A549 (cell line): ENCODE measurements around the gene GFOD2. TPM values are rescaled to one million over a fixed set of nuclear protein-coding genes. Genes with fewer than 3 reads are reported as not detected.

ENCODE experiments used
- ATAC-seq, 2 experiments: fragments of 200-7000 bp in 1 of 2; fragments of >200 bp in 1 of 2; cut with Nextera tagmentation in 1 of 2; cut with Tn5 transposase in 1 of 2; 3 replicates each; pipeline versions ENCODE4 v1.8.0 to v1.9.1; 2018 to 2020; ENCODE audit warnings: mild to moderate bottlenecking in 1 of 2, moderate library complexity in 1 of 2
- CTCF ChIA-PET: fragments of 300-600 bp; sonication (Branson Sonifier 250); formaldehyde crosslinking; extraction: SDS; loops from one replicate; lab custom pipeline; 2021; ENCODE audit warnings: antibody characterized with exemption, inconsistent platforms; lab: Yijun Ruan, JAX
- POLR2A ChIA-PET: fragments of 350-600 bp; formaldehyde crosslinking; extraction: SDS; loops from one replicate; lab custom pipeline; 2021; ENCODE audit warnings: antibody characterized with exemption, inconsistent platforms; lab: Yijun Ruan, JAX
- DNase-seq, 2 experiments: peaks; one replicate each; pipeline versions ENCODE4 v3.0.0 to v3.0.0-alpha.2; 2011 to 2016; ENCODE audit warnings: low read depth in 1 of 2, low spot score in 1 of 2
- FAIRE-seq: peaks from 2 replicates; lab custom pipeline; 2011; peaks lifted over from hg19 to GRCh38; lab: Jason Lieb, UNC
- H3K27ac ChIP-seq, 2 experiments: fragments of >200 bp; sonication (Bioruptor Twin); formaldehyde crosslinking; 3 replicates each; pipeline ENCODE4 v1.5.1; 2016 to 2017
- H3K4me1 ChIP-seq: fragments of >200 bp; sonication (Bioruptor Twin); formaldehyde crosslinking; 3 replicates; pipeline ENCODE4 v1.6.1; 2016
- H3K4me2 ChIP-seq: fragments of >200 bp; sonication (Bioruptor Twin); formaldehyde crosslinking; 3 replicates; pipeline ENCODE4 v1.6.1; 2016
- H3K4me3 ChIP-seq: fragments of >200 bp; sonication (Bioruptor Twin); formaldehyde crosslinking; 3 replicates; pipeline ENCODE4 v1.5.1; 2016
- H3K9me3 ChIP-seq: fragments of >200 bp; sonication (Bioruptor Twin); formaldehyde crosslinking; 3 replicates; pipeline ENCODE4 v1.6.1; 2016
- BHLHE40 ChIP-seq: IDR thresholded peaks from 2 replicates; pipeline ENCODE4 v1.6.1; 2012; ENCODE audit warnings: low read depth, low read length, inconsistent platforms
- CHD4 ChIP-seq: fragments of 200-600 bp; sonication (generic); IDR thresholded peaks from 2 replicates; pipeline ENCODE4 v1.6.1; 2016; ENCODE audit warnings: antibody characterized with exemption, mild to moderate bottlenecking, borderline replicate concordance
- ELK1 ChIP-seq: fragments of 150-350 bp; IDR thresholded peaks from 2 replicates; pipeline ENCODE4 v1.6.1; 2014; ENCODE audit warnings: low read depth, mild to moderate bottlenecking, low read length
- FOXS1 ChIP-seq: fragments of 250-450 bp; sonication (Bioruptor Pico); IDR thresholded peaks from 2 replicates; pipeline ENCODE4 v1.5.0; 2020; ENCODE audit warnings: mild to moderate bottlenecking, moderate library complexity
- HDAC2 ChIP-seq: fragments of 200-600 bp; sonication (generic); IDR thresholded peaks from 2 replicates; pipeline ENCODE4 v1.6.1; 2016
- KDM1A ChIP-seq: fragments of 200-600 bp; sonication (generic); IDR thresholded peaks from 2 replicates; pipeline ENCODE4 v1.6.1; 2016; ENCODE audit warnings: low read depth, mild to moderate bottlenecking
- MAFK ChIP-seq: fragments of 450-650 bp; IDR thresholded peaks from 2 replicates; pipeline ENCODE4 v1.6.1; 2014; ENCODE audit not compliant: partially characterized antibody
- MYC ChIP-seq: IDR thresholded peaks from 2 replicates; pipeline ENCODE4 v1.6.1; 2012; ENCODE audit warnings: mild to moderate bottlenecking, inconsistent platforms, low read length, improper control_type of control experiment, borderline replicate concordance
- NFE2L2 ChIP-seq: fragments of 150-350 bp; conservative IDR thresholded peaks from 2 replicates; pipeline ENCODE4 v1.6.1; 2014; ENCODE audit warnings: low read length
- NR3C1 ChIP-seq: fragments of >200 bp; sonication (Bioruptor Twin); formaldehyde crosslinking; IDR thresholded peaks from 3 replicates; pipeline ENCODE4 v1.6.1; 2017
- PHF8 ChIP-seq: fragments of 200-600 bp; sonication (generic); IDR thresholded peaks from 2 replicates; pipeline ENCODE4 v1.6.1; 2016; ENCODE audit warnings: low read depth, mild to moderate bottlenecking, antibody characterized with exemption, moderate library complexity, borderline replicate concordance
- RCOR1 ChIP-seq: fragments of 150-350 bp; IDR thresholded peaks from 2 replicates; pipeline ENCODE4 v1.6.1; 2014; ENCODE audit warnings: antibody characterized with exemption, low read length, low read depth
- SREBF2 ChIP-seq: fragments of 450-650 bp; IDR thresholded peaks from 2 replicates; pipeline ENCODE4 v1.6.1; 2014; ENCODE audit warnings: mild to moderate bottlenecking, moderate library complexity
- TFCP2L1 ChIP-seq: fragments of 250-450 bp; sonication (Bioruptor Pico); IDR thresholded peaks from 2 replicates; pipeline ENCODE4 v1.5.0; 2021; ENCODE audit warnings: mild to moderate bottlenecking
- ZFP36 ChIP-seq: fragments of 450-650 bp; IDR thresholded peaks from 2 replicates; pipeline ENCODE4 v1.6.1; 2014; ENCODE audit warnings: borderline replicate concordance; ENCODE audit not compliant: partially characterized antibody
- ZNF302 ChIP-seq: fragments of 250-450 bp; sonication (Bioruptor Pico); IDR thresholded peaks from 2 replicates; pipeline ENCODE4 v1.9.0; 2021; ENCODE audit warnings: inconsistent platforms, mild to moderate bottlenecking, moderate library complexity
- WGBS: methylation state at CpG from one replicate; pipeline ENCODE4 v1.1.6; 2017; ENCODE audit errors: missing lambda C conversion rate; 5-methylcytosine and 5-hydroxymethylcytosine counted together
- polyA plus RNA-seq, 4 experiments: library from polyadenylated mRNA; depleted of rRNA in 3 of 4; stranded (reverse); fragments of >200 nt; fragmentation: RNase III in 1 of 4; extraction: RNeasy Plus Mini Kit Qiagen cat#74134 plus additional on column Dnase treatment in 1 of 4; gene quantifications; 2 replicates in 3 of 4; 3 replicates in 1 of 4; pipeline ENCODE4 v1.2.3, GENCODE V29; 2011 to 2017
- TF ChIP-seq, protein P1 (sequence below): fragments of 250-450 bp; sonication (Bioruptor Pico); IDR thresholded peaks from 2 replicates; pipeline ENCODE4 v1.5.0; 2021; ENCODE audit warnings: mild to moderate bottlenecking, moderate library complexity, borderline replicate concordance
- TF ChIP-seq, protein P2 (sequence below): fragments of >200 bp; sonication (Bioruptor Twin); formaldehyde crosslinking; IDR thresholded peaks from 3 replicates; pipeline ENCODE4 v1.6.1; 2016
- TF ChIP-seq, protein P3 (sequence below): fragments of 200-600 bp; sonication (generic); IDR thresholded peaks from 2 replicates; pipeline ENCODE4 v1.6.1; 2016; ENCODE audit warnings: antibody characterized with exemption, mild to moderate bottlenecking, moderate library complexity

Gene GFOD2
- polyA plus RNA-seq, 2 of the 4 experiments (the other 2 are of a cell fraction) = 10.3 to 16.4 TPM

- Histone ChIP-seq H3K4me1 (peaks cover 15% of the 10 kb centered on the region; the same call in 2 of the 3 replicates), H3K27ac (no peak overlapping the region), H3K4me3 (no peak overlapping the region), H3K9me3 (no peaks in the 10 kb centered on the region), H3K4me2 (no peak overlapping the region)
- CTCF ChIA-PET = interaction anchor here (1.7 to 8.6 kb wide), 6 partner anchors 10 to 163 kb away, joined by 5 to 51 read pairs (median 13); partner anchors contain the start of genes CARMIL2 and CTCF
- FAIRE-seq (no peak), ATAC-seq (no peak), DNase-seq (no peak)
- 91% methylated on average over 16 of the region's 16 CpGs for WGBS
- TF ChIP-seq MAFK (no peak), RCOR1 (no peak), TFCP2L1 (CRISPR knock-in tag) (no peak), HDAC2 (no peak)
- POLR2A ChIA-PET = no interaction called here
Measured at GRCh38 chr16:67657017-67657608, 62.0 kb downstream of the GFOD2 start.

- no peak for DNase-seq
- Histone ChIP-seq H3K4me3 (no peak overlapping the region), H3K4me1 (peaks cover 15% of the 10 kb centered on the region; the same call in 2 of the 3 replicates), H3K9me3 (no peaks in the 10 kb centered on the region), H3K4me2 (no peak overlapping the region), H3K27ac (no peak overlapping the region)
- no peak for FAIRE-seq
- ChIA-PET POLR2A (no interaction called here), CTCF (interaction anchor here (1.1 to 8.6 kb wide), 4 partner anchors 11 to 135 kb away, joined by 4 to 51 read pairs (median 8); partner anchors contain the start of gene CARMIL2)
- TF ChIP-seq CHD4 (no peak), NR3C1 (no peak), MAFK (no peak), SREBF2 (no peak)
- WGBS = 86% methylated on average over 7 of the region's 9 CpGs
- ATAC-seq = no peak
Measured at GRCh38 chr16:67656344-67657016, 62.6 kb downstream of the GFOD2 start.

DNA sequence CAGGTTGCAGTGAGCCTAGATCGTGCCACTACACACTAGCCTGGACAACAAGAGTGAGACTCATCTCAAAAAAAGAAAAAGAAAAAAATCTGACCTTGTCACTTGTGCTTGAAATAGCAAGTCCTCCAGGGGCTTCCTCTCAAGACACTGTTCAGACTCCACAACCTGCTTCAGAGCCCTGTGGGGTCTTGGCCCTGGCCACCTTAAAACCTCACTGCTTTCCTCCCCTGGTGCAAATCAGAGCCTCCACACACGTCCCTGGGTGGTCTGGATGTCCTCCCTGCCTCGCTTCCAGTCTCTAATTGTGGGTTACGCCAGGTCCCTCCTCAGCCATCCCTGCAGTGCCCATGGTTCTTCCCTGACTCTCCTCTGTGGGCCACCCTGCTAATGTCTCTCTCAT lies 63.8 kb downstream of the GFOD2 start:
- no peak overlapping the region for H3K4me2 ChIP-seq
- no peak overlapping the region for H3K4me3 ChIP-seq
- TF ChIP-seq, protein P1, sequence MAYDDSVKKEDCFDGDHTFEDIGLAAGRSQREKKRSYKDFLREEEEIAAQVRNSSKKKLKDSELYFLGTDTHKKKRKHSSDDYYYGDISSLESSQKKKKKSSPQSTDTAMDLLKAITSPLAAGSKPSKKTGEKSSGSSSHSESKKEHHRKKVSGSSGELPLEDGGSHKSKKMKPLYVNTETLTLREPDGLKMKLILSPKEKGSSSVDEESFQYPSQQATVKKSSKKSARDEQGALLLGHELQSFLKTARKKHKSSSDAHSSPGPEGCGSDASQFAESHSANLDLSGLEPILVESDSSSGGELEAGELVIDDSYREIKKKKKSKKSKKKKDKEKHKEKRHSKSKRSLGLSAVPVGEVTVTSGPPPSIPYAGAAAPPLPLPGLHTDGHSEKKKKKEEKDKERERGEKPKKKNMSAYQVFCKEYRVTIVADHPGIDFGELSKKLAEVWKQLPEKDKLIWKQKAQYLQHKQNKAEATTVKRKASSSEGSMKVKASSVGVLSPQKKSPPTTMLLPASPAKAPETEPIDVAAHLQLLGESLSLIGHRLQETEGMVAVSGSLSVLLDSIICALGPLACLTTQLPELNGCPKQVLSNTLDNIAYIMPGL (CRISPR knock-in tag) = no peak
- TF ChIP-seq NR3C1 = no peak
- TF ChIP-seq KDM1A = no peak
- TF ChIP-seq BHLHE40 = no peak
- no peak for TF ChIP-seq ZNF302 (CRISPR knock-in tag)
- TF ChIP-seq PHF8 = no peak
- no peak for TF ChIP-seq MAFK
- ATAC-seq (no peak), DNase-seq (no peak), FAIRE-seq (no peak)
- 76% methylated on average over 4 of the region's 4 CpGs for WGBS
- H3K27ac ChIP-seq = no peak overlapping the region
- peaks cover 15% of the 10 kb centered on the region; the same call in 2 of the 3 replicates for H3K4me1 ChIP-seq
- no peaks in the 10 kb centered on the region for H3K9me3 ChIP-seq
- POLR2A ChIA-PET = no interaction called here
- CTCF ChIA-PET = interaction anchor here (1.1 to 8.6 kb wide), 4 partner anchors 11 to 109 kb away, joined by 4 to 51 read pairs (median 5); partner anchors contain the start of gene CARMIL2

- ATAC-seq = peak in 1 of 2 experiments; percentile 9; a peak in 2 of 6 replicates
- no peak for DNase-seq
- 69% methylated on average over 7 of the region's 30 CpGs for WGBS
- Histone ChIP-seq H3K4me2 (no peak overlapping the region), H3K27ac (no peak overlapping the region), H3K4me3 (no peak overlapping the region), H3K9me3 (no peaks in the 10 kb centered on the region), H3K4me1 (peaks cover 15% of the 10 kb centered on the region; the same call in 2 of the 3 replicates)
- POLR2A ChIA-PET = no interaction called here
- FAIRE-seq = no peak
- CTCF ChIA-PET = interaction anchor here (0.5 to 17.9 kb wide), 4 partner anchors 10 to 132 kb away, joined by 4 to 205 read pairs (median 28); partner anchors contain the start of gene CARMIL2
- TF ChIP-seq ZFP36 = no peak
- TF ChIP-seq, protein P2, sequence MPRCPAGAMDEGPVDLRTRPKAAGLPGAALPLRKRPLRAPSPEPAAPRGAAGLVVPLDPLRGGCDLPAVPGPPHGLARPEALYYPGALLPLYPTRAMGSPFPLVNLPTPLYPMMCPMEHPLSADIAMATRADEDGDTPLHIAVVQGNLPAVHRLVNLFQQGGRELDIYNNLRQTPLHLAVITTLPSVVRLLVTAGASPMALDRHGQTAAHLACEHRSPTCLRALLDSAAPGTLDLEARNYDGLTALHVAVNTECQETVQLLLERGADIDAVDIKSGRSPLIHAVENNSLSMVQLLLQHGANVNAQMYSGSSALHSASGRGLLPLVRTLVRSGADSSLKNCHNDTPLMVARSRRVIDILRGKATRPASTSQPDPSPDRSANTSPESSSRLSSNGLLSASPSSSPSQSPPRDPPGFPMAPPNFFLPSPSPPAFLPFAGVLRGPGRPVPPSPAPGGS = no peak
- no peak for TF ChIP-seq FOXS1
- TF ChIP-seq ELK1 = no peak
- no peak for TF ChIP-seq MYC
- TF ChIP-seq KDM1A = no peak
- no peak for TF ChIP-seq NFE2L2
- TF ChIP-seq, protein P3, sequence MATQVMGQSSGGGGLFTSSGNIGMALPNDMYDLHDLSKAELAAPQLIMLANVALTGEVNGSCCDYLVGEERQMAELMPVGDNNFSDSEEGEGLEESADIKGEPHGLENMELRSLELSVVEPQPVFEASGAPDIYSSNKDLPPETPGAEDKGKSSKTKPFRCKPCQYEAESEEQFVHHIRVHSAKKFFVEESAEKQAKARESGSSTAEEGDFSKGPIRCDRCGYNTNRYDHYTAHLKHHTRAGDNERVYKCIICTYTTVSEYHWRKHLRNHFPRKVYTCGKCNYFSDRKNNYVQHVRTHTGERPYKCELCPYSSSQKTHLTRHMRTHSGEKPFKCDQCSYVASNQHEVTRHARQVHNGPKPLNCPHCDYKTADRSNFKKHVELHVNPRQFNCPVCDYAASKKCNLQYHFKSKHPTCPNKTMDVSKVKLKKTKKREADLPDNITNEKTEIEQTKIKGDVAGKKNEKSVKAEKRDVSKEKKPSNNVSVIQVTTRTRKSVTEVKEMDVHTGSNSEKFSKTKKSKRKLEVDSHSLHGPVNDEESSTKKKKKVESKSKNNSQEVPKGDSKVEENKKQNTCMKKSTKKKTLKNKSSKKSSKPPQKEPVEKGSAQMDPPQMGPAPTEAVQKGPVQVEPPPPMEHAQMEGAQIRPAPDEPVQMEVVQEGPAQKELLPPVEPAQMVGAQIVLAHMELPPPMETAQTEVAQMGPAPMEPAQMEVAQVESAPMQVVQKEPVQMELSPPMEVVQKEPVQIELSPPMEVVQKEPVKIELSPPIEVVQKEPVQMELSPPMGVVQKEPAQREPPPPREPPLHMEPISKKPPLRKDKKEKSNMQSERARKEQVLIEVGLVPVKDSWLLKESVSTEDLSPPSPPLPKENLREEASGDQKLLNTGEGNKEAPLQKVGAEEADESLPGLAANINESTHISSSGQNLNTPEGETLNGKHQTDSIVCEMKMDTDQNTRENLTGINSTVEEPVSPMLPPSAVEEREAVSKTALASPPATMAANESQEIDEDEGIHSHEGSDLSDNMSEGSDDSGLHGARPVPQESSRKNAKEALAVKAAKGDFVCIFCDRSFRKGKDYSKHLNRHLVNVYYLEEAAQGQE = no peak
Measured at GRCh38 chr16:67654403-67654911, 64.7 kb downstream of the GFOD2 start.
